HepG2 (cell line): Measurements from ENCODE around the gene FHDC1. TPM values are rescaled to one million over a fixed set of nuclear protein-coding genes. Genes with fewer than 3 reads are reported as not detected.

Source experiments
- ATAC-seq: fragments of 200-7000 bp; cut with Tn5 transposase; 3 replicates; pipeline ENCODE4 v1.9.1; 2020; ENCODE audit warnings: mild to moderate bottlenecking, moderate library complexity
- BruUV-seq: library from RNA; stranded (reverse); fragments of 400-500 nt; replicated peaks from 2 replicates; lab custom pipeline; 2021; lab: Mats Ljungman, UMichigan
- CTCF ChIA-PET: fragments of 300-600 bp; formaldehyde crosslinking; extraction: SDS; loops from one replicate; lab custom pipeline; 2021; ENCODE audit warnings: low total read pairs, inconsistent platforms, low intra/inter-chr PET ratio; lab: Yijun Ruan, JAX
- POLR2A ChIA-PET: fragments of 350-600 bp; sonication (Branson Sonifier 250); formaldehyde crosslinking; loops from one replicate; lab custom pipeline; 2020; ENCODE audit warnings: antibody characterized with exemption, inconsistent platforms; lab: Yijun Ruan, JAX
- DNase-seq: peaks from one replicate; pipeline ENCODE4 v3.0.0-alpha.2; 2015; ENCODE audit warnings: low spot score
- FAIRE-seq: peaks from 3 replicates; lab custom pipeline; 2011; peaks lifted over from hg19 to GRCh38; lab: Jason Lieb, UNC
- H2AFZ ChIP-seq: one replicate; pipeline ENCODE4 v1.6.1; 2011; ENCODE audit warnings: low read length, inconsistent platforms
- H3K27ac ChIP-seq: fragments of 300-600 bp; 3 replicates; pipeline ENCODE4 v1.8.0; 2011; ENCODE audit warnings: mixed run types, mild to moderate bottlenecking, mixed read lengths, low read length, inconsistent platforms; ENCODE audit not compliant: insufficient read depth; ENCODE audit errors: extremely low read length
- H3K27me3 ChIP-seq, 2 experiments: fragments of 200-600 bp in 1 of 2; 2 replicates in 1 of 2; 3 replicates in 1 of 2; pipeline versions ENCODE4 v1.6.0 to v1.8.0; 2011; ENCODE audit warnings: low read length in 2 of 2, mild to moderate bottlenecking in 2 of 2, moderate library complexity in 2 of 2, inconsistent platforms in 1 of 2; ENCODE audit not compliant: insufficient read depth in 2 of 2, control insufficient read depth in 1 of 2
- H3K36me3 ChIP-seq, 2 experiments: fragments of 200-600 bp in 1 of 2; replicated peaks in 1 of 2; 2 replicates in 1 of 2; 3 replicates in 1 of 2; pipeline versions ENCODE4 v1.5.1 to v1.8.0; 2011; ENCODE audit warnings: low read length in 2 of 2, inconsistent platforms in 1 of 2; ENCODE audit not compliant: insufficient read depth in 2 of 2, control insufficient read depth in 1 of 2
- H3K4me1 ChIP-seq: 2 replicates; pipeline ENCODE4 v1.5.1; 2012; ENCODE audit warnings: low read length, inconsistent platforms; ENCODE audit not compliant: insufficient read depth
- H3K4me2 ChIP-seq: 2 replicates; pipeline ENCODE4 v1.6.0; 2011; ENCODE audit warnings: low read depth, low read length, inconsistent platforms
- H3K4me3 ChIP-seq, 3 experiments: fragments of 200-600 bp in 1 of 3; sonication (generic), shearing (Covaris generic) in 1 of 3; replicated peaks in 1 of 3; 2 replicates each; pipeline ENCODE4 v1.5.1; 2011 to 2016; ENCODE audit warnings: low read length in 3 of 3, inconsistent platforms in 2 of 3, low read depth in 2 of 3, mild to moderate bottlenecking in 2 of 3, control low read depth in 1 of 3, mixed read lengths in 1 of 3; ENCODE audit not compliant: insufficient read depth in 1 of 3
- H3K79me2 ChIP-seq: one replicate; pipeline ENCODE4 v1.6.1; 2011; ENCODE audit warnings: low read length, inconsistent platforms; ENCODE audit not compliant: insufficient read depth
- H3K9ac ChIP-seq: 2 replicates; pipeline ENCODE4 v1.6.0; 2011; ENCODE audit warnings: mild to moderate bottlenecking, low read depth, low read length, inconsistent platforms; ENCODE audit not compliant: insufficient read depth
- H3K9me3 ChIP-seq: 2 replicates; pipeline ENCODE4 v1.5.1; 2012; ENCODE audit warnings: mild to moderate bottlenecking, low read length
- H4K20me1 ChIP-seq: 2 replicates; pipeline ENCODE4 v1.6.0; 2011; ENCODE audit warnings: inconsistent platforms, mild to moderate bottlenecking, low read length, moderate library complexity; ENCODE audit not compliant: insufficient read depth
- FIP1L1 ChIP-seq: fragments of 200-400 bp; formaldehyde crosslinking; IDR thresholded peaks from 2 replicates; pipeline ENCODE4 v1.6.1; 2018; ENCODE audit warnings: low read depth, mild to moderate bottlenecking, low read length, moderate library complexity, borderline replicate concordance; ENCODE audit not compliant: insufficient read depth
- GRHL1 ChIP-seq: sonication (generic); formaldehyde crosslinking; conservative IDR thresholded peaks from 2 replicates; pipeline ENCODE4 v1.8.0; 2022; ENCODE audit warnings: missing genetic modification reagents
- POLR2AphosphoS2 ChIP-seq: IDR thresholded peaks from 2 replicates; pipeline ENCODE4 v1.6.1; 2011; ENCODE audit warnings: low read depth, low read length, improper control_type of control experiment
- SRSF4 ChIP-seq: fragments of 200-400 bp; formaldehyde crosslinking; IDR thresholded peaks from one replicate; pipeline ENCODE4 v1.6.1; 2018; ENCODE audit warnings: mild to moderate bottlenecking, low read depth, low read length, moderate library complexity; ENCODE audit not compliant: poor library complexity, severe bottlenecking
- TAF1 ChIP-seq: sonication (generic); formaldehyde crosslinking; IDR thresholded peaks from 2 replicates; pipeline ENCODE4 v1.4.0; 2020; ENCODE audit warnings: missing genetic modification reagents
- ZNF549 ChIP-seq: sonication (generic); formaldehyde crosslinking; IDR thresholded peaks from 2 replicates; pipeline ENCODE4 v1.5.0; 2020; ENCODE audit warnings: missing genetic modification reagents
- ZNF652 ChIP-seq: IDR thresholded peaks from 2 replicates; pipeline ENCODE4 v1.6.1; 2016; ENCODE audit warnings: low read depth, borderline replicate concordance
- WGBS: methylation state at CpG from one replicate; pipeline ENCODE4 v1.1.6; 2017; ENCODE audit warnings: low lambda C conversion rate; 5-methylcytosine and 5-hydroxymethylcytosine counted together
- in situ Hi-C: cut with HindIII; loops from 2 replicates; pipeline ENCODE4 v1.10.0; 2017; ENCODE audit warnings: low pct_unique_long_range_greater_than_20kb; ENCODE audit not compliant: extremely low pct_ligation_motif_present
- intact Hi-C: fragments of 100-400 bp; cut with micrococcal nuclease; formaldehyde crosslinking; loops from one replicate; pipeline ENCODE4 v1.10.0; 2022; ENCODE audit not compliant: unreplicated experiment
- polyA plus RNA-seq, 8 experiments: library from polyadenylated mRNA; depleted of rRNA in 3 of 8; stranded (reverse) in 7 of 8; unstranded in 1 of 8; fragments of >200 nt; fragmentation: Illumina TruSeq in 4 of 8; extraction: Trizol in 4 of 8; gene quantifications; 2 replicates each; pipeline versions ENCODE4 v1.2.1 to v1.2.3, GENCODE V29; 2011 to 2016; ENCODE audit warnings: low read depth in 4 of 8, missing spikeins in 1 of 8, mixed read lengths in 1 of 8; ENCODE audit not compliant: insufficient read depth in 1 of 8
- total RNA-seq, 5 experiments: library from RNA; depleted of rRNA; stranded (reverse); fragments of >200 nt; fragmentation: Illumina TruSeq; extraction: Trizol; gene quantifications; 2 replicates each; pipeline ENCODE4 v1.2.3, GENCODE V29; 2016; ENCODE audit warnings: low read depth in 1 of 5

The FHDC1 gene
- total and polyA plus RNA-seq, 2 of the 13 experiments (the other 11 are each of a cell fraction or from before 2014, with no cell fraction given), result 0.07 to 0.15 TPM

GRCh38 chr4:152953514-152953913 lies 17.4 kb downstream of the FHDC1 start:
- ChIA-PET POLR2A (no interaction called here), CTCF (no interaction called here)
- H3K4me1 ChIP-seq, result peaks cover 44% of the 10 kb centered on the region
- no peak overlapping the region for H3K4me3 ChIP-seq
- no peaks in the 10 kb centered on the region for H3K79me2 ChIP-seq
- H3K4me2 ChIP-seq, result no peak overlapping the region
- FAIRE-seq (no peak), ATAC-seq (no peak), DNase-seq (no peak)
- in situ Hi-C loops, result no loop called here
- no peaks in the 10 kb centered on the region for H4K20me1 ChIP-seq
- no TSS peak for BruUV-seq
- intact Hi-C loops, result loop anchor here (10.0 kb wide), 2 partner anchors 131 to 179 kb away; partner anchors contain the start of genes ARFIP1 and TIGD4
- H3K9me3 ChIP-seq, result no peaks in the 10 kb centered on the region
- H3K27ac ChIP-seq, result no peak overlapping the region
- no peaks in the 10 kb centered on the region for H3K36me3 ChIP-seq
- H3K27me3 ChIP-seq, result peaks cover 0 to 4% of the 10 kb centered on the region in 2 experiments; a peak in 1 of 5 replicates
- WGBS, result 66% methylated on average over 3 of the region's 3 CpGs
- TF ChIP-seq ZNF652 (CRISPR knock-in tag) (no peak), TAF1 (CRISPR knock-in tag) (no peak), POLR2AphosphoS2 (no peak), SRSF4 (no peak), FIP1L1 (no peak), ZNF549 (no peak), GRHL1 (CRISPR knock-in tag) (no peak)
- H3K9ac ChIP-seq, result no peak overlapping the region
- H2AFZ ChIP-seq, result no peak overlapping the region
